AG09319 (cell line): ENCODE data around the gene CPZ.

Experiments used
- DNase-seq: peaks from one replicate; pipeline ENCODE4 v3.0.0-alpha.2; 2010; ENCODE audit warnings: low read depth; ENCODE audit errors: extremely low read depth
- CTCF ChIP-seq: IDR thresholded peaks from 2 replicates; pipeline ENCODE4 v1.5.1; 2011; ENCODE audit warnings: low read depth, mild to moderate bottlenecking, inconsistent platforms, low read length, moderate library complexity

CPZ gene

GRCh38 chr4:8609406-8609805 is 16.8 kb downstream of the CPZ start:
- DNase-seq: no peak
- no peak for TF ChIP-seq CTCF

- TF ChIP-seq CTCF: no peak
- DNase-seq: no peak
These were observed 17.3 kb downstream of the CPZ start for GRCh38 chr4:8609824-8610350.

GRCh38 chr4:8610858-8611616 is 18.5 kb downstream of the CPZ start:
- no peak for DNase-seq
- no peak for TF ChIP-seq CTCF

GRCh38 chr4:8612646-8613045 is 20.1 kb downstream of the CPZ start:
- DNase-seq: no peak
- TF ChIP-seq CTCF: no peak

GRCh38 chr4:8613421-8614364 is 21.1 kb downstream of the CPZ start:
- TF ChIP-seq CTCF: no peak
- no peak for DNase-seq

- TF ChIP-seq CTCF: no peak
- no peak for DNase-seq
These were observed 22.0 kb downstream of the CPZ start for GRCh38 chr4:8614365-8615193.
